GM19328 (cell line): ENCODE data around the gene C1QL1.
"Not testable (repeated sequence)": the region's sequence is repeated elsewhere in the genome, so short reads cannot be mapped to it uniquely, and the experiment has no call there.

Experiments used
- ATAC-seq: cut with Tn5 transposase; IDR thresholded peaks from one replicate; pipeline ENCODE4 v1.9.1; 2021; ENCODE audit warnings: mild to moderate bottlenecking, moderate library complexity; ENCODE audit not compliant: unreplicated experiment

Gene C1QL1

GRCh38 chr17:44965481-44966234 is 2.4 kb downstream of the C1QL1 start:
- no peak for ATAC-seq

GRCh38 chr17:44961921-44962350 is 6.2 kb downstream of the C1QL1 start:
- ATAC-seq = no peak

GRCh38 chr17:44960691-44961090 is 7.4 kb downstream of the C1QL1 start:
- ATAC-seq = no peak

- no peak for ATAC-seq
These were observed 8.1 kb downstream of the C1QL1 start for GRCh38 chr17:44959821-44960531.

GRCh38 chr17:44956998-44957981 is 10.8 kb downstream of the C1QL1 start:
- ATAC-seq = no peak

- no peak for ATAC-seq
These were observed 12.3 kb downstream of the C1QL1 start for GRCh38 chr17:44955674-44956425.

- no peak for ATAC-seq
These were observed 15.1 kb downstream of the C1QL1 start for GRCh38 chr17:44952946-44953475.

- no peak for ATAC-seq
These were observed 19.7 kb downstream of the C1QL1 start for GRCh38 chr17:44948315-44948795.

GRCh38 chr17:44947461-44948314 is 20.4 kb downstream of the C1QL1 start, which contains the start of gene KIF18B:
Gene KIF18B (minus strand): TSS chr17:44947773. CDS start chr17:44936344, 11,429 bp downstream.
- ATAC-seq = peak; percentile 94

GRCh38 chr17:44945652-44946051 is 22.5 kb downstream of the C1QL1 start:
- ATAC-seq = not testable (repeated sequence)

GRCh38 chr17:44942456-44942855 is 25.6 kb downstream of the C1QL1 start:
- ATAC-seq = no peak

- ATAC-seq = no peak
These were observed 26.3 kb downstream of the C1QL1 start for GRCh38 chr17:44941712-44942331.

GRCh38 chr17:44940768-44941167 is 27.3 kb downstream of the C1QL1 start:
- no peak for ATAC-seq

GRCh38 chr17:44940317-44940716 is 27.8 kb downstream of the C1QL1 start:
- no peak for ATAC-seq

- ATAC-seq = no peak
These were observed 33.0 kb downstream of the C1QL1 start for GRCh38 chr17:44935116-44935515.

GRCh38 chr17:44934745-44935105 is 33.4 kb downstream of the C1QL1 start:
- ATAC-seq = no peak

GRCh38 chr17:44933824-44934744 is 34.0 kb downstream of the C1QL1 start:
- ATAC-seq = no peak

GRCh38 chr17:44932787-44933097 is 35.4 kb downstream of the C1QL1 start:
- no peak for ATAC-seq
